HCT116 (cell line): ENCODE data around the gene HES5. TPM values are rescaled to one million over a fixed set of nuclear protein-coding genes. Genes with fewer than 3 reads are reported as not detected.

Source experiments
- ATAC-seq: fragments of 200-7000 bp; cut with Tn5 transposase; 2 replicates; pipeline ENCODE4 v1.9.1; 2020; ENCODE audit warnings: mild to moderate bottlenecking, moderate library complexity
- BruUV-seq: library from RNA; stranded (reverse); fragments of 400-500 nt; replicated peaks from 2 replicates; lab custom pipeline; 2021; lab: Mats Ljungman, UMichigan
- CTCF ChIA-PET: fragments of 300-600 bp; sonication (Branson Sonifier 250); formaldehyde crosslinking; loops from one replicate; lab custom pipeline; 2021; ENCODE audit warnings: antibody characterized with exemption; lab: Charles Lee
- POLR2A ChIA-PET: fragments of 300-600, 350-600 bp; sonication (Branson Sonifier 250); formaldehyde crosslinking; loops from one replicate; lab custom pipeline; 2021; ENCODE audit warnings: antibody characterized with exemption; lab: Charles Lee
- RAD21 ChIA-PET, 2 experiments: fragments of 300-600 bp; sonication (Branson Sonifier 250); formaldehyde crosslinking; loops; one replicate each; lab custom pipeline; 2023; ENCODE audit warnings: low total read pairs in 2 of 2; ENCODE audit not compliant: uncharacterized antibody in 2 of 2, unreplicated experiment in 2 of 2, low non-redundant PET in 1 of 2; lab: Charles Lee
- DNase-seq: peaks from one replicate; pipeline ENCODE4 v3.0.0-alpha.2; 2010; ENCODE audit warnings: low read depth, low spot score
- H2AFZ ChIP-seq: fragments of 200-600 bp; shearing (Covaris generic), sonication (generic); 2 replicates; pipeline ENCODE4 v1.6.1; 2017; ENCODE audit warnings: low read depth, mixed run types, mixed read lengths, antibody characterized with exemption, low read length; ENCODE audit not compliant: poor library complexity, severe bottlenecking
- H3K27ac ChIP-seq: 2 replicates; pipeline ENCODE4 v1.5.1; 2012; ENCODE audit warnings: low read depth, low read length
- H3K27me3 ChIP-seq: fragments of 200-600 bp; sonication (generic); 2 replicates; pipeline ENCODE4 v1.6.1; 2016; ENCODE audit warnings: mixed run types, low read length, mixed read lengths; ENCODE audit not compliant: insufficient read depth
- H3K36me3 ChIP-seq, 2 experiments: fragments of 200-500 bp in 1 of 2; fragments of 200-600 bp in 1 of 2; sonication (Bioruptor generic) in 1 of 2; sonication (generic) in 1 of 2; 2 replicates each; pipeline versions ENCODE4 v1.5.1 to v1.6.1; 2014 to 2016; ENCODE audit warnings: low read length in 2 of 2, inconsistent platforms in 1 of 2, mixed read lengths in 1 of 2, mixed run types in 1 of 2; ENCODE audit not compliant: insufficient read depth in 2 of 2, control insufficient read depth in 1 of 2
- H3K4me1 ChIP-seq, 2 experiments: fragments of 200-600 bp in 1 of 2; sonication (generic) in 1 of 2; 2 replicates each; pipeline versions ENCODE4 v1.5.1 to v1.6.1; 2012 to 2017; ENCODE audit warnings: low read length in 2 of 2, inconsistent platforms in 1 of 2, mild to moderate bottlenecking in 1 of 2, mixed read lengths in 1 of 2, mixed run types in 1 of 2, moderate library complexity in 1 of 2; ENCODE audit not compliant: insufficient read depth in 2 of 2, control insufficient read depth in 1 of 2
- H3K4me2 ChIP-seq: fragments of 200-600 bp; sonication (generic); 2 replicates; pipeline ENCODE4 v1.6.1; 2017; ENCODE audit warnings: mixed run types, low read length, mixed read lengths
- H3K4me3 ChIP-seq, 2 experiments: fragments of 200-600 bp in 1 of 2; sonication (generic) in 1 of 2; replicated peaks in 1 of 2; 2 replicates each; pipeline ENCODE4 v1.5.1; 2011 to 2016; ENCODE audit warnings: low read length in 2 of 2, control low read depth in 1 of 2, low read depth in 1 of 2, mild to moderate bottlenecking in 1 of 2, mixed read lengths in 1 of 2, mixed run types in 1 of 2
- H3K79me2 ChIP-seq: fragments of 200-600 bp; sonication (generic); 2 replicates; pipeline ENCODE4 v1.6.1; 2017; ENCODE audit warnings: mild to moderate bottlenecking, mixed run types, low read length, moderate library complexity, mixed read lengths; ENCODE audit not compliant: insufficient read depth
- H3K9ac ChIP-seq: fragments of 200-600 bp; sonication (generic); 2 replicates; pipeline ENCODE4 v1.6.1; 2016; ENCODE audit warnings: low read length, mixed read lengths
- H3K9me2 ChIP-seq: fragments of 200-600 bp; sonication (generic), shearing (Covaris generic); 2 replicates; pipeline ENCODE4 v1.6.1; 2017; ENCODE audit warnings: mixed run types, mild to moderate bottlenecking, moderate library complexity; ENCODE audit not compliant: insufficient read depth
- H3K9me3 ChIP-seq, 2 experiments: fragments of 200-500 bp in 1 of 2; fragments of 200-600 bp in 1 of 2; sonication (Bioruptor generic) in 1 of 2; sonication (generic) in 1 of 2; 2 replicates each; pipeline ENCODE4 v1.6.1; 2014 to 2017; ENCODE audit warnings: low read length in 2 of 2, mixed read lengths in 2 of 2, inconsistent platforms in 1 of 2, low read depth in 1 of 2, mild to moderate bottlenecking in 1 of 2, mixed run types in 1 of 2, moderate library complexity in 1 of 2; ENCODE audit not compliant: control insufficient read depth in 1 of 2, insufficient read depth in 1 of 2
- H4K20me1 ChIP-seq: fragments of 200-600 bp; sonication (generic), shearing (Covaris generic); 2 replicates; pipeline ENCODE4 v1.6.1; 2017; ENCODE audit warnings: mixed run types, mild to moderate bottlenecking, moderate library complexity; ENCODE audit not compliant: insufficient read depth
- CBX3 ChIP-seq: IDR thresholded peaks from 2 replicates; pipeline ENCODE4 v1.6.1; 2012; ENCODE audit warnings: low read depth
- CEBPB ChIP-seq: IDR thresholded peaks from 2 replicates; pipeline ENCODE4 v1.6.1; 2012; ENCODE audit warnings: low read depth
- EGR1 ChIP-seq: IDR thresholded peaks from 2 replicates; pipeline ENCODE4 v1.6.1; 2012; ENCODE audit warnings: low read depth
- ELF1 ChIP-seq: IDR thresholded peaks from 2 replicates; pipeline ENCODE4 v1.6.1; 2012; ENCODE audit warnings: low read depth, borderline replicate concordance
- EZH2 ChIP-seq: fragments of 200-600 bp; sonication (generic); IDR thresholded peaks from 2 replicates; pipeline ENCODE4 v1.6.1; 2017; ENCODE audit warnings: antibody characterized with exemption, mixed run types
- EZH2phosphoT487 ChIP-seq: fragments of 200-600 bp; IDR thresholded peaks from 2 replicates; pipeline ENCODE4 v1.6.1; 2018; ENCODE audit warnings: antibody characterized with exemption, borderline replicate concordance
- FOSL1 ChIP-seq: IDR thresholded peaks from 2 replicates; pipeline ENCODE4 v1.6.1; 2012; ENCODE audit warnings: low read depth
- JUND ChIP-seq: IDR thresholded peaks from 2 replicates; pipeline ENCODE4 v1.6.1; 2012
- POLR2A ChIP-seq: IDR thresholded peaks from 2 replicates; pipeline ENCODE4 v1.7.0; 2011; ENCODE audit warnings: borderline replicate concordance; ENCODE audit not compliant: insufficient read depth, insufficient read length; ENCODE audit errors: extremely low read depth
- POLR2AphosphoS5 ChIP-seq: IDR thresholded peaks from 2 replicates; pipeline ENCODE4 v1.6.1; 2011; ENCODE audit warnings: mild to moderate bottlenecking, low read depth, low read length, moderate library complexity
- RAD21 ChIP-seq: IDR thresholded peaks from 2 replicates; pipeline ENCODE4 v1.6.1; 2012; ENCODE audit warnings: low read depth, mild to moderate bottlenecking
- SIN3A ChIP-seq: IDR thresholded peaks from 2 replicates; pipeline ENCODE4 v1.6.1; 2012; ENCODE audit warnings: low read depth
- SRF ChIP-seq: IDR thresholded peaks from 2 replicates; pipeline ENCODE4 v1.6.1; 2012; ENCODE audit warnings: low read depth
- TCF7L2 ChIP-seq: IDR thresholded peaks from 2 replicates; pipeline ENCODE4 v1.7.0; 2011; ENCODE audit warnings: borderline replicate concordance, inconsistent platforms; ENCODE audit not compliant: insufficient read depth, insufficient read length; ENCODE audit errors: extremely low read depth
- ZNF274 ChIP-seq: fragments of 200-500 bp; sonication (Bioruptor generic); IDR thresholded peaks from 2 replicates; pipeline ENCODE4 v1.6.1; 2014; ENCODE audit warnings: mild to moderate bottlenecking, low read depth, low read length, inconsistent platforms
- intact Hi-C: fragments of 100-400 bp; cut with micrococcal nuclease; formaldehyde crosslinking; loops from 2 replicates; pipeline ENCODE4 v1.10.0; 2022
- total RNA-seq: library from RNA; stranded (reverse); gene quantifications from one replicate; pipeline ENCODE4 v1.2.1, GENCODE V29; 2021; ENCODE audit not compliant: unreplicated experiment
- TF ChIP-seq, protein P1 (sequence below): IDR thresholded peaks from 2 replicates; pipeline ENCODE4 v1.6.1; 2012; ENCODE audit warnings: low read depth
- TF ChIP-seq, protein P2 (sequence below): IDR thresholded peaks from 2 replicates; pipeline ENCODE4 v1.6.1; 2012

Gene HES5
- total RNA-seq, 1 experiment from 2014 or later: not detected

GRCh38 chr1:2575801-2576663 lies 46.0 kb upstream of the HES5 start:
- Histone ChIP-seq H3K9me2 (no peaks in the 10 kb centered on the region), H2AFZ (no peak overlapping the region), H3K79me2 (no peaks in the 10 kb centered on the region), H3K27me3 (no peaks in the 10 kb centered on the region), H3K27ac (no peak overlapping the region), H3K4me2 (no peak overlapping the region), H3K4me3 (no peak overlapping the region), H4K20me1 (no peaks in the 10 kb centered on the region), H3K9ac (no peak overlapping the region), H3K4me1 (peaks cover 9 to 13% of the 10 kb centered on the region in 2 experiments; a peak in 3 of 4 replicates), H3K36me3 (no peaks in the 10 kb centered on the region), H3K9me3 (no peaks in the 10 kb centered on the region; a peak in 1 of 4 replicates)
- ChIA-PET RAD21 (no interaction called here), CTCF (no interaction called here), POLR2A (no interaction called here)
- intact Hi-C loops: no loop called here
- no peak for DNase-seq
- no peak for ATAC-seq
- no TSS peak for BruUV-seq
- TF ChIP-seq, protein P1, sequence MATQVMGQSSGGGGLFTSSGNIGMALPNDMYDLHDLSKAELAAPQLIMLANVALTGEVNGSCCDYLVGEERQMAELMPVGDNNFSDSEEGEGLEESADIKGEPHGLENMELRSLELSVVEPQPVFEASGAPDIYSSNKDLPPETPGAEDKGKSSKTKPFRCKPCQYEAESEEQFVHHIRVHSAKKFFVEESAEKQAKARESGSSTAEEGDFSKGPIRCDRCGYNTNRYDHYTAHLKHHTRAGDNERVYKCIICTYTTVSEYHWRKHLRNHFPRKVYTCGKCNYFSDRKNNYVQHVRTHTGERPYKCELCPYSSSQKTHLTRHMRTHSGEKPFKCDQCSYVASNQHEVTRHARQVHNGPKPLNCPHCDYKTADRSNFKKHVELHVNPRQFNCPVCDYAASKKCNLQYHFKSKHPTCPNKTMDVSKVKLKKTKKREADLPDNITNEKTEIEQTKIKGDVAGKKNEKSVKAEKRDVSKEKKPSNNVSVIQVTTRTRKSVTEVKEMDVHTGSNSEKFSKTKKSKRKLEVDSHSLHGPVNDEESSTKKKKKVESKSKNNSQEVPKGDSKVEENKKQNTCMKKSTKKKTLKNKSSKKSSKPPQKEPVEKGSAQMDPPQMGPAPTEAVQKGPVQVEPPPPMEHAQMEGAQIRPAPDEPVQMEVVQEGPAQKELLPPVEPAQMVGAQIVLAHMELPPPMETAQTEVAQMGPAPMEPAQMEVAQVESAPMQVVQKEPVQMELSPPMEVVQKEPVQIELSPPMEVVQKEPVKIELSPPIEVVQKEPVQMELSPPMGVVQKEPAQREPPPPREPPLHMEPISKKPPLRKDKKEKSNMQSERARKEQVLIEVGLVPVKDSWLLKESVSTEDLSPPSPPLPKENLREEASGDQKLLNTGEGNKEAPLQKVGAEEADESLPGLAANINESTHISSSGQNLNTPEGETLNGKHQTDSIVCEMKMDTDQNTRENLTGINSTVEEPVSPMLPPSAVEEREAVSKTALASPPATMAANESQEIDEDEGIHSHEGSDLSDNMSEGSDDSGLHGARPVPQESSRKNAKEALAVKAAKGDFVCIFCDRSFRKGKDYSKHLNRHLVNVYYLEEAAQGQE: no peak
- no peak for TF ChIP-seq ZNF274
- no peak for TF ChIP-seq POLR2A
- no peak for TF ChIP-seq SRF
- TF ChIP-seq FOSL1: no peak
- no peak for TF ChIP-seq CBX3
- TF ChIP-seq POLR2AphosphoS5: no peak
- no peak for TF ChIP-seq EGR1
- no peak for TF ChIP-seq RAD21
- TF ChIP-seq JUND: no peak
- TF ChIP-seq TCF7L2: no peak
- no peak for TF ChIP-seq EZH2phosphoT487
- TF ChIP-seq CEBPB: no peak
- no peak for TF ChIP-seq SIN3A
- TF ChIP-seq, protein P2, sequence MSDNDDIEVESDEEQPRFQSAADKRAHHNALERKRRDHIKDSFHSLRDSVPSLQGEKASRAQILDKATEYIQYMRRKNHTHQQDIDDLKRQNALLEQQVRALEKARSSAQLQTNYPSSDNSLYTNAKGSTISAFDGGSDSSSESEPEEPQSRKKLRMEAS: no peak
- TF ChIP-seq EZH2: no peak
- no peak for TF ChIP-seq ELF1
